IPS-20b (cell line): ENCODE data around the gene CHSY3.
A peak's percentile ranks its signal among the peaks of the same experiment; 100 is the strongest.

Source experiments
- H3K27ac ChIP-seq: one replicate; pipeline ENCODE4 v1.5.1; 2013; ENCODE audit warnings: low read length
- H3K27me3 ChIP-seq: 2 replicates; pipeline ENCODE4 v1.6.1; 2013; ENCODE audit warnings: mild to moderate bottlenecking, low read length, inconsistent platforms; ENCODE audit not compliant: insufficient read depth
- H3K36me3 ChIP-seq: 2 replicates; pipeline ENCODE4 v1.6.1; 2013; ENCODE audit warnings: low read depth, mild to moderate bottlenecking, inconsistent platforms, low read length, moderate library complexity; ENCODE audit not compliant: insufficient read depth
- H3K4me1 ChIP-seq: 2 replicates; pipeline ENCODE4 v1.6.1; 2013; ENCODE audit warnings: mild to moderate bottlenecking, control low read depth, inconsistent platforms, low read length, moderate library complexity; ENCODE audit not compliant: insufficient read depth
- H3K4me3 ChIP-seq: 2 replicates; pipeline ENCODE4 v1.5.1; 2013; ENCODE audit warnings: mild to moderate bottlenecking, low read length, inconsistent platforms
- H3K9ac ChIP-seq: 2 replicates; pipeline ENCODE4 v1.6.1; 2013; ENCODE audit warnings: low read depth, mild to moderate bottlenecking, inconsistent platforms, low read length, moderate library complexity
- H3K9me3 ChIP-seq: 2 replicates; pipeline ENCODE4 v1.6.1; 2013; ENCODE audit warnings: mild to moderate bottlenecking, low read depth, low read length, inconsistent platforms; ENCODE audit not compliant: insufficient read depth

Gene CHSY3

DNA sequence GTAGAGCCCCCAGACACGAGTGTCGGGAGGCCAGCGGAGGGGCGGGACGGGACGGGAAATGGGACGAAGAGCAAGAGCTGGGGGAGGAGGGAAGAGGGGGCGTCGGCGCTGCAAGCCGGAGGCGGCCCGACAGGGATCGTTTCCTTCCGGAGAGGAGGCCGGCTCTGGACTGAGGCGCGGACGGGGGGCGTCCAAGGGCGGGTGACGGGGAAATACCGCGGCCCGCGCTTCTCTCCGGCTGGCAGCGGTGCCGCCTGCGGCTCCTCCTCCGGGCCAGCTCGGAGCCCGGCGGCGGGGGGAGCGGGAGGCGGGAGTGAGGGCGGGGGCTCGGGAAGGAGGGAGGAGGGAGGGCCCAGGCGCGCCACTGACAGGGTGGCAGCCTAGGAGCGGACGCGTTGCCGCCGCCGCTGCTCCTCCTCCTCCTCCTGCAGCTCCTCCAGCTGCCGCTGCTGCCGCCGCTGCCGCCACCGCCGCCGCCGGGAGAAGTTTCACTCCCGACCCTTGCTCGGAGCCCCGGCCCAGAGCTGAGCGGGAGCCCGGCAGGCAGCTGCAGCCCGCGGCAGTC, at the start of gene CHSY3:
CHSY3 (plus strand) TSS at position 364 of the 565 bp plus-strand sequence.
- Histone ChIP-seq H3K9me3 (no peaks in the 10 kb centered on the region), H3K27me3 (peaks cover 60% of the 10 kb centered on the region), H3K27ac (no peak within 1 kb of the TSS), H3K9ac (peak within 1 kb of the TSS; percentile 64; the same call in 1 of the 2 replicates), H3K4me3 (peak within 1 kb of the TSS; percentile 84), H3K4me1 (no peaks in the 10 kb centered on the region; the same call in 1 of the 2 replicates), H3K36me3 (no peaks in the 10 kb centered on the region)

DNA sequence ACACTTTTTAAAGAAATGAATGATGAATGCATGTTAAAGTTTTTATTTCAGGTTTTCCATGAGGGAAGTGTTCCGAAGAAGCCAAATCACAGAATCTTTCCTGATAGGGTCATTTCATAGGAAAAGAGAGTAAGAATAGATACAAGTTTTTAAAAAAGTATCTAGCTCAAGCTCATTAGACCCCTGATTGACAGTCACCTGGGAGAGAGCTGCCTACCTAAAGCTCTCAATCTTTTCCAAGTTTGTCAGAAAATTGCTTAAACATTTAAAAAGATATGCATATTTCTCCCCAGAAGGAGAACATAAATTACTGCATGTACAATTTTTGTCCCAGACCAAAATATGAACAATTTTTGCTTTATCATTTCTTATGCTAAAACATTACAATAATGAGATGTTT, 47.9 kb upstream of the CHSY3 start:
- Histone ChIP-seq H3K36me3 (no peaks in the 10 kb centered on the region), H3K9ac (no peak overlapping the region), H3K27ac (no peak overlapping the region), H3K27me3 (no peaks in the 10 kb centered on the region), H3K9me3 (no peaks in the 10 kb centered on the region), H3K4me1 (no peaks in the 10 kb centered on the region), H3K4me3 (no peak overlapping the region)

- Histone ChIP-seq H3K27me3 (no peaks in the 10 kb centered on the region), H3K9ac (no peak overlapping the region), H3K27ac (no peak overlapping the region), H3K9me3 (no peaks in the 10 kb centered on the region), H3K36me3 (no peaks in the 10 kb centered on the region), H3K4me1 (no peaks in the 10 kb centered on the region), H3K4me3 (no peak overlapping the region)
Observed at GRCh38 chr5:129857116-129857515, 47.1 kb upstream of the CHSY3 start.

DNA sequence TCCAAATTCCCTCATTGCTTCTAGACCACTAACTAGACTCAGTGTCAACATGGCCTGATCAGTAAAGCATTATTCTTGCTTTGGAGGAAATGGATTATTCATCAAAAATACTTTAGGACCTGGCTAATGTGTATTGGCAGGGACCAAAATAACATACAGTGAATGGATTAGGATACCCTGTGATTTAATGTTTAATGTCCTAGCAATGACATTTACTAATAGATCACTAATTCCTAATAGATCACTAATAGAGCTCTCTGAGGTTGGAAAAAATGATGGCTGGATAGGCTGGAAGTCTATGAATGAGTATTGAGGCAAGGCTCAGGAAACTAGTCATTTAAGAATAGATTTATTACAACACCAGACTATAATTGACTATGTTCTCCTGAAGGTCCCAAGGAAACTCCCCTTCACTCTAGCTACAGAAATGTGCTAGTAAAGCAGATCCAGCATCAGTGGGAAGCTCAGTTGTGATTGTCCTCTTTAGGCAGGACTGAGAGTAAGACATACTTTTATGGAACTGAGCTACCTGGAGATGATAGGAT, 46.1 kb upstream of the CHSY3 start:
- no peak overlapping the region for H3K9ac ChIP-seq
- no peak overlapping the region for H3K4me3 ChIP-seq
- H3K4me1 ChIP-seq: no peaks in the 10 kb centered on the region
- H3K27ac ChIP-seq: no peak overlapping the region
- no peaks in the 10 kb centered on the region for H3K9me3 ChIP-seq
- H3K27me3 ChIP-seq: no peaks in the 10 kb centered on the region
- H3K36me3 ChIP-seq: no peaks in the 10 kb centered on the region

- H3K9me3 ChIP-seq: no peaks in the 10 kb centered on the region
- H3K9ac ChIP-seq: no peak overlapping the region
Observed at GRCh38 chr5:129884322-129884721, 19.9 kb upstream of the CHSY3 start.

DNA sequence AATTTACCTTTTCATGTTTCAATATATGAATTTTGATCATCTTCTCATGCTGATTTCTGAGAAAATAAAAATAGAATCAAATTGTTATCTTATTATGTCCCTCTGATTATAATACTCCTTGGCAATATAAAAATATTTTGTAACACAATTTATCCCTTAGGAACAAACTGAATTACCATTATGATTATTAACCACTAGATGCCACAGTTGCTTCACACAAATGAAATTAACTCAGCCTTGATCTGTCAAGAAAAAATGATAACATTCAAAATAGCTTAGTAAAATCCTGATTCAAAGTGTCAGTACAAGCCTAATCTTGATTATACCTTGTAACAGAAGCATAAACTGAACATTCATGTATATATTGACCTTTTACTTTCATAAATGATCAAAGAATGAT, 4.8 kb upstream of the CHSY3 start:
- Histone ChIP-seq H3K4me3 (no peak overlapping the region), H3K27me3 (peaks cover 20% of the 10 kb centered on the region), H3K27ac (no peak overlapping the region), H3K9me3 (no peaks in the 10 kb centered on the region), H3K36me3 (no peaks in the 10 kb centered on the region), H3K9ac (no peak overlapping the region), H3K4me1 (no peaks in the 10 kb centered on the region)

More at GRCh38 chr5:129884322-129884721, 19.9 kb upstream of the CHSY3 start:
- H3K27me3 ChIP-seq: no peaks in the 10 kb centered on the region
- H3K27ac ChIP-seq: no peak overlapping the region
- H3K36me3 ChIP-seq: no peaks in the 10 kb centered on the region
- H3K4me3 ChIP-seq: no peak overlapping the region
- no peaks in the 10 kb centered on the region for H3K4me1 ChIP-seq

GRCh38 chr5:129902816-129903215, 1.4 kb upstream of the CHSY3 start:
- Histone ChIP-seq H3K4me1 (no peaks in the 10 kb centered on the region; the same call in 1 of the 2 replicates), H3K36me3 (no peaks in the 10 kb centered on the region), H3K9me3 (no peaks in the 10 kb centered on the region), H3K9ac (no peak overlapping the region), H3K27me3 (peaks cover 53% of the 10 kb centered on the region), H3K4me3 (no peak overlapping the region), H3K27ac (no peak overlapping the region)

- Histone ChIP-seq H3K4me3 (peak overlapping the region; percentile 84), H3K27ac (no peak overlapping the region), H3K4me1 (no peaks in the 10 kb centered on the region; the same call in 1 of the 2 replicates), H3K9ac (peak overlapping the region; percentile 64; the same call in 1 of the 2 replicates), H3K27me3 (peaks cover 60% of the 10 kb centered on the region), H3K9me3 (no peaks in the 10 kb centered on the region), H3K36me3 (no peaks in the 10 kb centered on the region)
Observed at GRCh38 chr5:129903466-129904101, 681 bp upstream of the CHSY3 start.

DNA sequence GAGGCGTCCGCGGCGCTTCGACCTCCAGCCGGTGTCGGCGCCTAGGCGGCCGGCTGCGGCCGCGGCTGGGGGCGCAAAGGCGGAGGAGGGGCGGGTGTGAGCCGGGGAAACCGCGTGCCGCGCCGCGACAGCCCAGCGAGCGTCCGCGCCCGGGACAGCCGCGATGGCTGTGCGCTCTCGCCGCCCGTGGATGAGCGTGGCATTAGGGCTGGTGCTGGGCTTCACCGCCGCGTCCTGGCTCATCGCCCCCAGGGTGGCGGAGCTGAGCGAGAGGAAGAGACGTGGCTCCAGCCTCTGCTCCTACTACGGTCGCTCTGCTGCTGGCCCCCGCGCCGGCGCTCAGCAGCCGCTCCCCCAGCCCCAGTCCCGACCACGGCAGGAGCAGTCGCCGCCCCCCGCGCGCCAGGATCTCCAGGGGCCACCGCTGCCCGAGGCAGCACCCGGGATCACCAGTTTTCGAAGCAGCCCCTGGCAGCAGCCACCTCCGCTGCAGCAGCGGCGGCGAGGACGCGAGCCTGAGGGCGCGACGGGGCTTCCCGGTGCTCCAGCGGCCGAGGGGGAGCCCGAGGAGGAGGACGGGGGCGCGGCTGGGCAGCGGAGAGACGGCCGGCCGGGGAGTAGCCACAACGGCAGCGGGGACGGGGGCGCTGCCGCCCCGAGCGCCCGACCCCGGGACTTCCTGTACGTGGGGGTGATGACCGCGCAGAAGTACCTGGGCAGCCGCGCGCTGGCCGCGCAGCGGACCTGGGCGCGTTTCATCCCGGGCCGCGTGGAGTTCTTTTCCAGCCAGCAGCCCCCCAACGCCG, 605 bp downstream of the CHSY3 start:
- H3K9me3 ChIP-seq: no peaks in the 10 kb centered on the region
- no peaks in the 10 kb centered on the region; the same call in 1 of the 2 replicates for H3K4me1 ChIP-seq
- peak overlapping the region; percentile 84 for H3K4me3 ChIP-seq
- H3K36me3 ChIP-seq: no peaks in the 10 kb centered on the region
- H3K27me3 ChIP-seq: peaks cover 60% of the 10 kb centered on the region
- H3K27ac ChIP-seq: no peak overlapping the region
- no peak overlapping the region for H3K9ac ChIP-seq

- no peak overlapping the region for H3K9ac ChIP-seq
- H3K9me3 ChIP-seq: no peaks in the 10 kb centered on the region
- H3K4me3 ChIP-seq: peak overlapping the region; percentile 84
- no peaks in the 10 kb centered on the region for H3K36me3 ChIP-seq
- H3K27ac ChIP-seq: no peak overlapping the region
- no peaks in the 10 kb centered on the region; the same call in 1 of the 2 replicates for H3K4me1 ChIP-seq
- peaks cover 60% of the 10 kb centered on the region for H3K27me3 ChIP-seq
Observed at GRCh38 chr5:129905473-129906176, 1.4 kb downstream of the CHSY3 start.

DNA sequence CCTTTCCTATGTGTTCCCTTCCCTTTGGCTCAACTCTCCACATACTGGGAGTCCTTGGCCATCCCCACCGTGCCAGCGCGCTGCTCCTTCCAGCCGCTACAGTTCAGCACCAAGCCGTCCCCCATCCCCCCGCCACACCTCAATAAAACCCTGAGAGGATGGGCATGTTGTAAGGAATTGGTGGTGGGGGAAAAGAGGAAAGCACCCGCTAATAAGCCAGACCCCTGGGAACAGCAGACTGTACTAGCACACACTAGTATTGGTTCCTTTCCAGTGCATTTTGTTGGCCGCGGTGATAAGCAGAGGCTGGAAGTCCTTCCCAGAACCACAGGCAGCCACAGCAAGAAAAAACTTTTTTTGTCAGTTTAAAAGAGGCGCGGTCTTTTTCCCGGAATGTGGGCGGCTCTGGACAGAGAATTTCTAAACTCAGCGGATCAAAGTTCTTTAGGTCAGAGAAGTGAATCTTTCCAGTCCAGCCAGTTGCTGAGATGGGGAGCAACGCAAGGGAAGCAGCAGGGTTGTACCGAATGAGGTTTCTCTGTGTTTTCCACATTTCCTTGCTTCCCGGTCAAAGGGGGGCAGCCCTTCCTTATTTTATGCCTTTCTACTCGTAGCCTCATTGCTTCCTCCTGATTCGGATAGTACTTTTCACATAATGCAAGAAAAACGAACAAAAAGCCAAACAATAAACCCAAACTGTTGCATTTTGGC, 2.1 kb downstream of the CHSY3 start:
- Histone ChIP-seq H3K9ac (no peak overlapping the region), H3K9me3 (no peaks in the 10 kb centered on the region), H3K36me3 (no peaks in the 10 kb centered on the region), H3K4me3 (peak overlapping the region; percentile 84), H3K27ac (no peak overlapping the region), H3K4me1 (no peaks in the 10 kb centered on the region; the same call in 1 of the 2 replicates), H3K27me3 (peaks cover 60% of the 10 kb centered on the region)
